ENCODE data around the gene TPM4. TPM values are rescaled to one million over a fixed set of nuclear protein-coding genes. Genes with fewer than 3 reads are reported as not detected.

The TPM4 gene
- total and polyA plus RNA-seq, 7 experiments from 2014 or later = 28.2 to 435 (median 66.8) TPM

- Mint-ChIP-seq H3K27me3 (peaks cover 0 to 4% (median 0%) of the 10 kb centered on the region in 5 donors), H3K4me3 (no peak overlapping the region), H3K4me1 (peaks cover 2 to 15% (median 11%) of the 10 kb centered on the region in 7 donors), H3K27ac (no peak overlapping the region), H3K9me3 (peaks cover 0 to 2% (median 0%) of the 10 kb centered on the region in 11 donors), H3K36me3 (no peaks in the 10 kb centered on the region)
- CTCF ChIA-PET = no interaction called here
- Histone ChIP-seq H3K9me3 (ENCODE audit: control insufficient read depth in 2 of 3, low read length in 3 of 3) (no peaks in the 10 kb centered on the region), H3K4me3 (ENCODE audit: low read length) (no peak overlapping the region), H3K4me1 (ENCODE audit: control insufficient read depth in 2 of 2, insufficient read depth in 2 of 2, low read length in 2 of 2) (peaks cover 0 to 3% of the 10 kb centered on the region in 2 donors), H3K27me3 (ENCODE audit: control insufficient read depth in 2 of 2, insufficient read depth in 2 of 2, low read length in 2 of 2) (no peaks in the 10 kb centered on the region), H3K36me3 (ENCODE audit: control insufficient read depth in 2 of 3, insufficient read depth in 3 of 3, low read length in 3 of 3) (no peaks in the 10 kb centered on the region), H3K27ac (ENCODE audit: low read depth, low read length) (no peak overlapping the region)
- POLR2A ChIA-PET = interaction anchor here (1.1 kb wide), 1 partner anchor 11 kb away, joined by 3 read pairs; no protein-coding TSS in a partner anchor
- ATAC-seq = no peak
- intact Hi-C loops (cut with micrococcal nuclease) = no loop called here
- no peak for DNase-seq
Measured at GRCh38 chr19:16036397-16036925, 39.8 kb upstream of the TPM4 start.

GRCh38 chr19:16036941-16037340 is 39.4 kb upstream of the TPM4 start:
- Histone ChIP-seq H3K27me3 (ENCODE audit: control insufficient read depth in 2 of 2, insufficient read depth in 2 of 2, low read length in 2 of 2) (no peaks in the 10 kb centered on the region), H3K4me3 (ENCODE audit: low read length) (no peak overlapping the region), H3K9me3 (ENCODE audit: control insufficient read depth in 2 of 3, low read length in 3 of 3) (no peaks in the 10 kb centered on the region), H3K36me3 (ENCODE audit: control insufficient read depth in 2 of 3, insufficient read depth in 3 of 3, low read length in 3 of 3) (no peaks in the 10 kb centered on the region), H3K4me1 (ENCODE audit: control insufficient read depth in 2 of 2, insufficient read depth in 2 of 2, low read length in 2 of 2) (peaks cover 0 to 6% of the 10 kb centered on the region in 2 donors), H3K27ac (ENCODE audit: low read depth, low read length) (no peak overlapping the region)
- H3K36me3 Mint-ChIP-seq = no peaks in the 10 kb centered on the region
- DNase-seq (no peak), ATAC-seq (no peak)
- no peak overlapping the region for H3K27ac Mint-ChIP-seq
- H3K4me3 Mint-ChIP-seq = no peak overlapping the region
- H3K4me1 Mint-ChIP-seq = peaks cover 6 to 18% (median 15%) of the 10 kb centered on the region in 7 donors
- ChIA-PET CTCF (no interaction called here), POLR2A (interaction anchor here (1.1 kb wide), 1 partner anchor 10 kb away, joined by 3 read pairs; no protein-coding TSS in a partner anchor)
- intact Hi-C loops (cut with micrococcal nuclease) = no loop called here
- peaks cover 0 to 4% (median 0%) of the 10 kb centered on the region in 5 donors for H3K27me3 Mint-ChIP-seq
- H3K9me3 Mint-ChIP-seq = peaks cover 0 to 2% (median 0%) of the 10 kb centered on the region in 11 donors

GRCh38 chr19:16037424-16038195 is 38.7 kb upstream of the TPM4 start:
- no peak overlapping the region for H3K4me3 ChIP-seq (ENCODE audit: low read length)
- H3K9me3 ChIP-seq (ENCODE audit: control insufficient read depth in 2 of 3, low read length in 3 of 3) = no peaks in the 10 kb centered on the region
- Mint-ChIP-seq H3K4me1 (peaks cover 6 to 22% (median 15%) of the 10 kb centered on the region in 7 donors), H3K27ac (no peak overlapping the region), H3K9me3 (peaks cover 0 to 2% (median 0%) of the 10 kb centered on the region in 11 donors), H3K36me3 (no peaks in the 10 kb centered on the region), H3K4me3 (no peak overlapping the region), H3K27me3 (peaks cover 0 to 9% (median 0%) of the 10 kb centered on the region in 5 donors)
- intact Hi-C loops (cut with micrococcal nuclease) = no loop called here
- peaks cover 0 to 7% of the 10 kb centered on the region in 2 donors for H3K4me1 ChIP-seq (ENCODE audit: control insufficient read depth in 2 of 2, insufficient read depth in 2 of 2, low read length in 2 of 2)
- ChIA-PET POLR2A (interaction anchor here (1.1 kb wide), 1 partner anchor 10 kb away, joined by 3 read pairs; no protein-coding TSS in a partner anchor), CTCF (no interaction called here)
- no peaks in the 10 kb centered on the region for H3K36me3 ChIP-seq (ENCODE audit: control insufficient read depth in 2 of 3, insufficient read depth in 3 of 3, low read length in 3 of 3)
- no peaks in the 10 kb centered on the region for H3K27me3 ChIP-seq (ENCODE audit: control insufficient read depth in 2 of 2, insufficient read depth in 2 of 2, low read length in 2 of 2)
- DNase-seq (no peak), ATAC-seq (no peak)
- no peak overlapping the region for H3K27ac ChIP-seq (ENCODE audit: low read depth, low read length)

DNA sequence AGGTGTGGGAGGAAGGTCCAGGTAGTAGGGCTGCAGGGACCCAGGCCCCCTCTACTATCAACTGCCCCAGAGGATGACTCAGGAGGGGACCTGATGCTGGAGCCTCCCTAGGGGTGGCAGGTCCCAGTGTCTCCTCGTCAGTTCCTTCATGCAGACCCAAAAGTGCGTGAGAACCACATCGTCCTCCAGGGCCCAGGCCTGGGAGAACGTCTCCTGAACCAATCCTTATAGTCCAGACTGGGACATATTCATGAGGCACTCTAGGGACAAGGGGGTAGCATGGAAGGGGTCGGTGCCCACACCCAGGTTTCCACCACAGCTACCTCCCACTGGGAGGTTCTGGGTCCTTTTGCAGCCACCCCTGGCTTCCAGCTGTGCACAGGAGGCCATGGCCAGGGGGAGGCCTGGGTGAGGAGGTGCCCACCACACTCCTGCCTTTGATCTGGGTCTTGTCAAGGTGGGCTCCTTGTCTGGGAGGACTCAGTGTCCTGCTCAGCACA is 38.0 kb upstream of the TPM4 start:
- no peaks in the 10 kb centered on the region for H3K27me3 ChIP-seq (ENCODE audit: control insufficient read depth in 2 of 2, insufficient read depth in 2 of 2, low read length in 2 of 2)
- ATAC-seq (no peak), DNase-seq (no peak)
- no peaks in the 10 kb centered on the region for H3K9me3 ChIP-seq (ENCODE audit: control insufficient read depth in 2 of 3, low read length in 3 of 3)
- intact Hi-C loops (cut with micrococcal nuclease) = no loop called here
- H3K36me3 Mint-ChIP-seq = no peaks in the 10 kb centered on the region
- H3K27ac Mint-ChIP-seq = peak overlapping the region in 1 of 9 donors; percentile 43
- H3K36me3 ChIP-seq (ENCODE audit: control insufficient read depth in 2 of 3, insufficient read depth in 3 of 3, low read length in 3 of 3) = no peaks in the 10 kb centered on the region
- peaks cover 6 to 22% (median 15%) of the 10 kb centered on the region in 7 donors for H3K4me1 Mint-ChIP-seq
- H3K4me1 ChIP-seq (ENCODE audit: control insufficient read depth in 2 of 2, insufficient read depth in 2 of 2, low read length in 2 of 2) = peaks cover 0 to 7% of the 10 kb centered on the region in 2 donors
- no peak overlapping the region for H3K4me3 Mint-ChIP-seq
- peaks cover 0 to 15% (median 0%) of the 10 kb centered on the region in 5 donors for H3K27me3 Mint-ChIP-seq
- no peak overlapping the region for H3K4me3 ChIP-seq (ENCODE audit: low read length)
- CTCF ChIA-PET = no interaction called here
- POLR2A ChIA-PET = no interaction called here
- no peak overlapping the region for H3K27ac ChIP-seq (ENCODE audit: low read depth, low read length)
- H3K9me3 Mint-ChIP-seq = peaks cover 0 to 2% (median 0%) of the 10 kb centered on the region in 11 donors

GRCh38 chr19:16039081-16039480 is 37.2 kb upstream of the TPM4 start:
- no peaks in the 10 kb centered on the region for H3K36me3 ChIP-seq (ENCODE audit: control insufficient read depth in 2 of 3, insufficient read depth in 3 of 3, low read length in 3 of 3)
- H3K4me3 ChIP-seq (ENCODE audit: low read length) = no peak overlapping the region
- DNase-seq (no peak), ATAC-seq (no peak)
- peaks cover 0 to 2% (median 0%) of the 10 kb centered on the region in 11 donors for H3K9me3 Mint-ChIP-seq
- ChIA-PET POLR2A (no interaction called here), CTCF (no interaction called here)
- H3K4me3 Mint-ChIP-seq = no peak overlapping the region
- H3K27ac ChIP-seq (ENCODE audit: low read depth, low read length) = no peak overlapping the region
- H3K4me1 Mint-ChIP-seq = peaks cover 6 to 22% (median 15%) of the 10 kb centered on the region in 7 donors
- H3K9me3 ChIP-seq (ENCODE audit: control insufficient read depth in 2 of 3, low read length in 3 of 3) = no peaks in the 10 kb centered on the region
- H3K36me3 Mint-ChIP-seq = no peaks in the 10 kb centered on the region
- intact Hi-C loops (cut with micrococcal nuclease) = no loop called here
- H3K27me3 ChIP-seq (ENCODE audit: control insufficient read depth in 2 of 2, insufficient read depth in 2 of 2, low read length in 2 of 2) = no peaks in the 10 kb centered on the region
- no peak overlapping the region for H3K27ac Mint-ChIP-seq
- peaks cover 0 to 7% of the 10 kb centered on the region in 2 donors for H3K4me1 ChIP-seq (ENCODE audit: control insufficient read depth in 2 of 2, insufficient read depth in 2 of 2, low read length in 2 of 2)
- peaks cover 0 to 22% (median 0%) of the 10 kb centered on the region in 5 donors for H3K27me3 Mint-ChIP-seq

DNA sequence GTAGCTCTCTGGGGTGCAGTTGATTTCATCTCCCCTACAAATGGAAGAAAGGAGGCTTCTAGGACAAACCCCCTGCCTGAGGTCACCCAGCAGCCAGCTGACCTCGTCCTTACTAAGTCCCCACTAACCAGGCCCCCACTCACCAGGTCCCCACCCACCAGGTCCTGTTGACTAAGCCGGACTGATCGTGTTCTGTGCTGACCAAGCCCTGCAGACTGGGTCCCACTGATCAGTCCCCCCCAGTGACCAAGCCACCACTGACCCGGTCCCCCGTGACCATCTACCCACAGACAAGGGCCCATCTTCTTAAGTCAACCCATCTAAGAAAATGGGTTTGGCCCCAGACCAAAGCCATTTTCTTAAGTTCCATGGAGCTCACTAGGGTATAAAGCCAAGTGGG is 36.8 kb upstream of the TPM4 start:
- DNase-seq = no peak
- Histone ChIP-seq H3K27me3 (ENCODE audit: control insufficient read depth in 2 of 2, insufficient read depth in 2 of 2, low read length in 2 of 2) (no peaks in the 10 kb centered on the region), H3K36me3 (ENCODE audit: control insufficient read depth in 2 of 3, insufficient read depth in 3 of 3, low read length in 3 of 3) (no peaks in the 10 kb centered on the region), H3K27ac (ENCODE audit: low read depth, low read length) (no peak overlapping the region), H3K4me1 (ENCODE audit: control insufficient read depth in 2 of 2, insufficient read depth in 2 of 2, low read length in 2 of 2) (peaks cover 0 to 7% of the 10 kb centered on the region in 2 donors), H3K9me3 (ENCODE audit: control insufficient read depth in 2 of 3, low read length in 3 of 3) (no peaks in the 10 kb centered on the region), H3K4me3 (ENCODE audit: low read length) (no peak overlapping the region)
- no peaks in the 10 kb centered on the region for H3K36me3 Mint-ChIP-seq
- ChIA-PET CTCF (interaction anchor here (0.7 to 1.6 kb wide), 2 partner anchors 16 to 139 kb away, joined by 3 read pairs; no protein-coding TSS in a partner anchor), POLR2A (no interaction called here)
- peaks cover 6 to 22% (median 15%) of the 10 kb centered on the region in 7 donors for H3K4me1 Mint-ChIP-seq
- H3K9me3 Mint-ChIP-seq = peaks cover 0 to 2% (median 0%) of the 10 kb centered on the region in 11 donors
- no peak overlapping the region for H3K27ac Mint-ChIP-seq
- intact Hi-C loops (cut with micrococcal nuclease) = no loop called here
- peaks cover 0 to 23% (median 0%) of the 10 kb centered on the region in 5 donors for H3K27me3 Mint-ChIP-seq
- no peak for ATAC-seq
- H3K4me3 Mint-ChIP-seq = no peak overlapping the region

All from naive thymus-derived CD4-positive, alpha-beta T cell (primary cell).